ENCODE data around the gene GATA6. TPM values are rescaled to one million over a fixed set of nuclear protein-coding genes. Genes with fewer than 3 reads are reported as not detected.
"Not testable (repeated sequence)": the region's sequence is repeated elsewhere in the genome, so short reads cannot be mapped to it uniquely, and the experiment has no call there.

GATA6 gene
- polyA plus RNA-seq, 10 donors = 1.1 to 2.1 (median 1.4) TPM

DNA sequence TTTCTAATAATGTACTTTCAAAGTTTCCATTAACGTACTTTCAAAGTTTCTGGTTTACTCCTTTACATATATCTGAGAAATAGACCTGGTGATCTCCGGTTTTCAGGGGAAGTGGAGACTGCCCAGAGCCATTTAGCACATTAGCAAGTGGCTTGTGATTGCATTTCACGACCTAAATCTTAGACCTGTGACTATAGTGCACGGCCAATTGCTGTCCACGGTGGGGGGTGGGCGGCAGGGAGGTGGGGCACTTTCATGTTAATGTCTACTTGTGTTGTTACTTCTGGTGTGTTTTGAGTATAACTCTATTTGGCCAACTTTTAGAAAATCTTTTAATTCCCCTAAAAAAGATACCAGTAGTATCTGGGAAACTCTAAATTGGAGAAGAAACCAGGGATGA, 11.3 kb downstream of the GATA6 start:
- no peak for DNase-seq

DNA sequence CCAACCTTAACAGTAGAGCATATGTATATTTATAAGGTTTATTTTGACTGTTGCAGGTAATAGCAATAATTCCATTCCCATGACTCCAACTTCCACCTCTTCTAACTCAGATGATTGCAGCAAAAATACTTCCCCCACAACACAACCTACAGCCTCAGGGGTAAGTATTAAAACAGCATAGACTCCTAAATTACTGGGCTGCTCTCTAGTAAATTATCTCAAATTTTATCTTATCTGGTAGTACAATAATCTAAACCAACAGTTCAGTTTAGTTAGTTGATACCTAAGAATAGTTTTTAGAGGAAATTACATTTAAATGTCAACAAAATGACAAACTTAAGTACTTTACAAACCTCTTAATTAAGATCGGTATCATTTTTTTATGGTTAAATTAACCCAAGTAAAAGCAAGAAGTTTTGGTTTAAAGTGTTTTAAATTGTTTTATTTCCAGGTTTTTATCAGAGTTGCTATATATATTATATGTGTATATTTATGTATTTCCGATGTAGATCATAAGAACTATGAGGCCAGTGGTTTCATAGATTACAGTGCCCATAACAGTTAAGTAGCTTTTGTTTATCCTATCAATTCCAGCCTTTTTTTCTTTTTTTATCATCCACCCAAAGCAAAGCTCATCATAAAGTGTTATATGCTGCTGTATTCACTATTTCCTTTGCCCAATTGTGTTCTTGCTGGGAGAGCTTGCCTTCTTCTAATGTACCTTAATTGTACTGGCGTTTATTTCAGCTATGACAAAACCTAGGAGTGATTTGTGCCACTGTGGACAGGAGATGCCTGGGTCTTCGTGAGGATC, 13.7 kb downstream of the GATA6 start:
- no peak for DNase-seq

- DNase-seq = no peak
These were observed 14.3 kb downstream of the GATA6 start for GRCh38 chr18:22183698-22184170.

GRCh38 chr18:22184573-22184972, 15.2 kb downstream of the GATA6 start:
- not testable (repeated sequence) for DNase-seq

DNA sequence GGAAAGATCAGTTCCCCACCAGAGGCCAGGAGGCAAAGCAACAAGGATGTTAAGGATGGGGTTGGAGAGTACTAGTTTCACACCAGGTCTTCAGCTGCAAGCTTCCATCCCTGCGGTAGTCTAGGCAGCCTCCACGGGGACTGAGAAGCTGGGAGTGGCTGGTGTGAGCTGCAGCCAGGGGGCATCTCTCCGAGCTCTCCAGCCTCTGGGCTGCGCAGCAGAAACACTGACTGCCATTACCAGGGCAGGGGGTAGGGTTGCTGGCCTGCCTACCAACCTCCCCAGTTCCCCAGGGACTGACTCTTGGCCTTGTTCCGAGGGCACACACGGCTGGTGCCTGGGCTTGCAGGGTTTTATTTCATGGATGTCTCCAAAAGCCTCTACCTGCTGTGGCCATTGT, 15.9 kb downstream of the GATA6 start:
- no peak for DNase-seq

DNA sequence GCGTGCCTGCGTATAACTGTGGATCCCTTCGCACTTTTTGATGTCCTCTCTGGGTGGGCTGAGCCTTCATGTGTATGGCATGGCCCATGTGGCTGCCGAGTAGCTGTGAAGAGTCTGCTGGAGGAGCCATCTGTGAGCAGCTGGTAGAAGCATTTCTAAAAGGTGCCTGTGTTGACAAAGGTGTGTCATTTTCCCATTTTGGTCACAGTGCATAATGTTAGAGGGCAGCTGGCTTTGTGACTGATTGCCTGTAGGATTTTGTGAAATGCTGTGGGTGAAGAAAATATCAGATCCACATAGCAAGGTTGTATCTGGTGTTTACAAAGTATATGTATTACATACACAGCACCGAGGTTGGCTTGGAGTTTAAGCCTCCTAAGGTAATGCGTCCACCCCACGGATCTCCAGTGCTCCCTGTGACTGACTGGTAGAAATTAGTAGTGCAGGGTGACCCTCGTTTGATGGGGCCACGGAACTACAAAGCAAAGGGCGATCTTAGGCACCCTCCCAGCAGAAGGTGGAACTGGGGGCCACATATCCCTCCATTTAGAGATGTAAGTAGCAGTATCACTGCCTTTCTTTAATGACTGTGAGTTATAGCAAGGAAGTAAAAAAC, 16.5 kb downstream of the GATA6 start:
- no peak for DNase-seq

DNA sequence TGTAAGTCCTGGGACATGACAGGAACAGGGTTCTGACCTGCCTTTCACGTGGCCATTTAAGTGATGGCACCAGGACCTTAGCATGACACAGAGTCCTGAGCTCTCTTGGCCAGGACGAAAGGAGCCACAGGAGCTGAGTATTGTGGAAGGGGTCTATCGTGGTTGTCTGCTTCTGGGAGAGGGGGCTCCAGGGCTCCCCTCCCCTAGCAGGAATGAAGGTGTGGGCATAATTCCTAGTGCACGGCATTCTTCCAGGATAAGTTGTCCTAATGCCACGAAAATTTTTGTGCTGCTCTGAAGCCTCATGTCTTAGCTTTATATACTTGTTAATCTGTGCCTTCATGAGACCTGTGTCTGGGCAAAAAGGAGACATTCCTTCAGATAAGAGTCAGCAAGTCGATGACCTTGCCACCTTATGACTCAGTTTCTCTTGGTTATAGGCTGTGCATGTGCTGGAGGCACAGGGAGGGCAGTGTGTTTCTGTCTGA, 17.1 kb downstream of the GATA6 start:
- no peak for DNase-seq

DNA sequence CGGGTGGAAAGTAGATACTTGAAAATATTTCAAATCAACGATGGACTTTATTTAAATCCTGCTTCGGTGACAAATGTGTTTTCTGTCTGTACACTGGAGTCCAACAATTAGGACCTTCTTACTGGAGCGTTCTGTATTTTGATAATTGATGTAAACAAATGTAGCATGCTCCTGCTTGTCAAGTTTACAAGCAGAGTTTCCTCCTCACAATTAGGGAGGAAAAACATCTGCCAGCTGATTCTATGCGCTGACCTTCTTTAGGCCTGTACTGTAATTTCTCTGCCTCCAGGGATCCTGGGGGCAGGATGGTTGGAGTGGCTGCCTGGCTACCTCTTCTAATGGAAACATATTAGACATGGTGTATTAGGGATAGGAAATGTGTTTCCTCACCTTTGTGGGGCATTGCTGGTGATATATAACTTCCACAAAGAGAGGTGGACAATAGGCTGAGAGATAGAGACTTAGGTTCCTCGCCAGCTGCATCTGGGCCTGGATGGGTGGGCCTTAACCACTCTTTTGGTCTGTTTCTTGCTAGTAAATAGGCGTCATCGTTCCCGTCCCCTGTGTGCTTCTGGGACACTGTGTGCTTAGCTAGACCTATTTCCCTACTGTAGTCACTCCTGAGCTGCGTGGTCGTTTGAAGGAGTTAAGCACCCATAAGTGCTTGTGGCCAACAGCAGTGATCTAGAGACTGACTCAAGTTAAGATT, 19.3 kb downstream of the GATA6 start:
- DNase-seq = no peak

GRCh38 chr18:22189449-22190166, 20.2 kb downstream of the GATA6 start:
- DNase-seq = no peak

DNA sequence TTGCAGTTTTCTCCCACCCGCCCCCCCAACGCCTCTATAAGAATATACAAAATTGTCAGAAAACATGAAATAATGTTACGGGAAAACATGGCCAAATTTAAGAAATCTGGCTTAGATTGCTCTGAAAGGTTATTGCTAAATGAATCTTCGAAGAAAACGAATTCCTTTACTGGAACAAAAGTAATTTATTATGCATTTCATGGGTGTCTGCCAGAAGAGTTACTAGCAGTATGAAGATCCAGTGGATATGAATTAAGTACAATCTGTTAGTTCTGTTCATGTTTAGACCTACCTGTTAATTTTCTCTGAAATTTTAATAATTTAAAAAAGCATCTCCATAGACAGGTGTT, 21.9 kb downstream of the GATA6 start:
- DNase-seq = peak in 2 of 3 donors; percentile 63 to 74

GRCh38 chr18:22191923-22192322, 22.5 kb downstream of the GATA6 start:
- DNase-seq = peak; percentile 30 to 85 (median 70)

DNA sequence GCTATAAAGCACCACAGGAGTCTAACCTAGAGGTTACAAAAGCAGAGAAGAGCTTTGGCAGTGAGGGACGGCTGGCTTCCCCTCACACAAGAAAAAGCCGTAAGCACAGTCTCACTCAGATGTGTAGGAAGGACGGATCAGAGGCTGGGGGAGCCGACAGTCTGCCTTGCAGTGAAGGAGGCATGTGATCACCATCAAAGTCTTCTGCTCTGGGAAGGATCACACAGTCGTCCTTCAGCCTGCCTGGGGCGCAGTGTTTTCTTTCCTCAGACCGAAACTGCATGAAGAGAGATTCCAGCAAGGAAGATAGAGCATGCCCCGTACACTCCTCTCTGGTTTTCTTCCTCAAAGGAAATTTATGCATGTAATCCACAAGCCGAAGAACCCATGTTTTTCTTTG, 24.1 kb downstream of the GATA6 start:
- peak in 2 of 3 donors; percentile 51 to 65 for DNase-seq

GRCh38 chr18:22194151-22194598, 24.8 kb downstream of the GATA6 start:
- peak in 1 of 3 donors; percentile 9 for DNase-seq

- no peak for DNase-seq
These were observed 25.7 kb downstream of the GATA6 start for GRCh38 chr18:22195052-22195451.

- not testable (repeated sequence) for DNase-seq
These were observed 27.6 kb downstream of the GATA6 start for GRCh38 chr18:22196943-22197342.

DNA sequence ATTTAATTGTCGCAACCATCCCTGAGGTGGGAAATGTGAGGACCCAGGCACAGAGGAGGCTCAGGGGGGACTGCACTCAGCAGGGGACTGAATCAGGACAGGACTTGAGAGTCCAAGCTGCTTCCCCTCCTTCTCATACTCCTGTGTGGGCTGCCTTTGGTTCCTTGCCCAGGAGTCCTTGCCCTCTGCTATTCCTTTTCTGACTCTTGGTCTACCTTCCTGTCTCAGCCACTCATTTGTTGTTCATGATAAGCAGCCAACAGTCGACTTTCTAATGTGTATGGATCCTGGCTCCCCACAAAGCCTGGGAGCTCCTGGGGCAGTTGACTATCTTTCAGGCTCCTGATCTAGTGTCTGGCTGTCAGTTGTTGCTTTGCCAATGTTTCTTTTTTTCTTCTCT, 28.3 kb downstream of the GATA6 start:
- no peak for DNase-seq

DNA sequence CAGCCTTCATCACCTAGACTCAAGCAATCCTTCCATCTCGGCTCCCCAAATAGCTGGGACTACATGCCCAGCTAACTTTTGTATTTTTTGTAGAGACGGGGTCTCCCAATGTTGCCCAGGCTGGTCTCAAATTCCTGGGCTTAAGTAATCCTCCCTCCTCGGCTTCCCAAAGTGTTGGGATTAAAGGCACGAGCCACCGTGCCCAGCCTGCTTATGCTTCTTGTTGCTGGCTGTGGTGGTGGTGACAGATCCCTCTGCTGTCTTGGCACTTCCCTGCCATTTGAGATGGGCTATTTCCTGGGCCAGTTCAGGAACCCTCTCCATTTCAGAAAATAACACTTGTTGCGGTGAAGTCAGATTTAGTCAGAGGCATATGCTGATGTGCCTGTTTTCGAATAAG, 28.8 kb downstream of the GATA6 start:
- no peak for DNase-seq

- no peak for DNase-seq
These were observed 29.6 kb downstream of the GATA6 start for GRCh38 chr18:22199005-22199404.

DNA sequence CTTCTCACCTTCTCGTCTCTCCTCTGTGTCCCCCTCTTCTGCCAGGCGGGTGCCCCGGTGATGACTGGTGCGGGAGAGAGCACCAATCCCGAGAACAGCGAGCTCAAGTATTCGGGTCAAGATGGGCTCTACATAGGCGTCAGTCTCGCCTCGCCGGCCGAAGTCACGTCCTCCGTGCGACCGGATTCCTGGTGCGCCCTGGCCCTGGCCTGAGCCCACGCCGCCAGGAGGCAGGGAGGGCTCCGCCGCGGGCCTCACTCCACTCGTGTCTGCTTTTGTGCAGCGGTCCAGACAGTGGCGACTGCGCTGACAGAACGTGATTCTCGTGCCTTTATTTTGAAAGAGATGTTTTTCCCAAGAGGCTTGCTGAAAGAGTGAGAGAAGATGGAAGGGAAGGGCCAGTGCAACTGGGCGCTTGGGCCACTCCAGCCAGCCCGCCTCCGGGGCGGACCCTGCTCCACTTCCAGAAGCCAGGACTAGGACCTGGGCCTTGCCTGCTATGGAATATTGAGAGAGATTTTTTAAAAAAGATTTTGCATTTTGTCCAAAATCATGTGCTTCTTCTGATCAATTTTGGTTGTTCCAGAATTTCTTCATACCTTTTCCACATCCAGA, 31.3 kb downstream of the GATA6 start:
- no peak for DNase-seq

DNA sequence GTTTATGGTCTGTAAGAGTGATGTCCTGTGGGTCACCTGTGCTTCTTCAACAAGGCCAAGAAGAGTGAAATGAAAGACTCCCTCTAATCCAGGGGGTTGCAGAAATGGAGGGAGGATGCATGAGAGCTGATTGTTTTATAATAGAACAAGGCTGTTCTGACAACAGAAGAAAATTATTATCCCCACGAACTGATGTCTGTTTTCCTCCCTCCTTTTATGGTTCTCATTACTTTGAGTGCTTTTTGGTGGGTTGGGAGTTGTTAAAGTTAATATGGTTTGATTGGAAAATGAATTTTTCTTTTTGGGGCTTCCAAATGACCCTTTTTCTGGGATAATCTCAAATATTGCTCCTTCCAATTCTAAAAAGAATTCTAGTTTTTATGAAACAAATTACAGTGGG, 33.6 kb downstream of the GATA6 start:
- DNase-seq = no peak

- DNase-seq = no peak
These were observed 34.3 kb downstream of the GATA6 start for GRCh38 chr18:22203536-22204213.
